ENCODE results near the gene TMEM63C. TPM values are rescaled to one million over a fixed set of nuclear protein-coding genes. Genes with fewer than 3 reads are reported as not detected.
A peak's percentile ranks its signal among the peaks of the same experiment; 100 is the strongest.

Gene TMEM63C
- total RNA-seq, 4 donors from 2014 or later: 0.13 to 4.1 (median 0.54) TPM

- intact Hi-C loops (cut with DNase I): loop anchor here (10.0 kb wide), 1 partner anchor 83 kb away; no protein-coding TSS in a partner anchor
- 59 to 68% methylated on average over 3 of the region's 3 CpGs for WGBS, 2 donors
- no peaks in the 10 kb centered on the region for H3K9me3 ChIP-seq
- no peaks in the 10 kb centered on the region for H3K36me3 ChIP-seq
- H3K27ac ChIP-seq: no peak overlapping the region
- DNase-seq: no peak
- H3K4me3 ChIP-seq (replicated peaks in 1 of 3): no peak overlapping the region
- no peaks in the 10 kb centered on the region for H3K27me3 ChIP-seq
- no peaks in the 10 kb centered on the region for H3K4me1 ChIP-seq
- TF ChIP-seq CTCF (IDR thresholded peaks at IDR 0.05): no peak
- TF ChIP-seq POLR2A (IDR thresholded peaks at IDR 0.05): no peak
Observed at GRCh38 chr14:77217551-77217950, 36.0 kb downstream of the TMEM63C start.

DNA sequence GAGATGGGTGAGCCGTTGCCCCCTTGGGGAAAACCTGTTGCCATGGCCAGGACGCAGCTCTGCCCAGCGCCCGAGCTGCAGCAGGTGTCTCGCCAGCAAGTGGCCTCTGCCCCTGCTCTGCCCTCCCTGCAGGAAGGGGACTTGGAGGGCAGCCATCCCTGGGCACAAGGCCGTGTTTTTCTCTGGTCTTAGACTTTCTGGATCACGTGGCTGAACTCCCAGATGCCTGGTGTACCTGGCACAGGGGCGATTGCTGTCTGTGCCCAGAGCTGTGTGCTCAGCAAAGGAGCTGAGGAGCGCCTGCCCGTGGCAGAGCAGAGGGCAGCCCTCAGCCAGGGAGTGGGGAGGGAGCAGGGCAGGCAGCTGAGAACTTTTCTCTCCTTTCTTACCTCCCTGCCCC lies 38.0 kb downstream of the TMEM63C start:
- intact Hi-C loops (cut with DNase I): loop anchor here (10.0 kb wide), 1 partner anchor 85 kb away; no protein-coding TSS in a partner anchor
- Histone ChIP-seq H3K27me3 (no peaks in the 10 kb centered on the region), H3K9me3 (no peaks in the 10 kb centered on the region), H3K36me3 (no peaks in the 10 kb centered on the region), H3K27ac (no peak overlapping the region), H3K4me1 (no peaks in the 10 kb centered on the region), H3K4me3 (replicated peaks in 1 of 3) (no peak overlapping the region)
- peak; percentile 47 to 53 for DNase-seq
- WGBS, 2 donors: 40 to 41% methylated on average over 7 to 10 of the region's 10 CpGs
- no peak for TF ChIP-seq POLR2A (IDR thresholded peaks at IDR 0.05)
- TF ChIP-seq CTCF (IDR thresholded peaks at IDR 0.05): no peak

GRCh38 chr14:77220246-77221017 lies 38.8 kb downstream of the TMEM63C start:
- WGBS, 2 donors: 60 to 71% methylated on average over 19 to 20 of the region's 24 CpGs
- no peak overlapping the region for H3K4me3 ChIP-seq (replicated peaks in 1 of 3)
- no peaks in the 10 kb centered on the region for H3K9me3 ChIP-seq
- H3K27ac ChIP-seq: no peak overlapping the region
- H3K4me1 ChIP-seq: no peaks in the 10 kb centered on the region
- DNase-seq: no peak
- no peaks in the 10 kb centered on the region for H3K36me3 ChIP-seq
- intact Hi-C loops (cut with DNase I): no loop called here
- no peaks in the 10 kb centered on the region for H3K27me3 ChIP-seq
- TF ChIP-seq POLR2A (IDR thresholded peaks at IDR 0.05): no peak
- TF ChIP-seq CTCF (IDR thresholded peaks at IDR 0.05): no peak

DNA sequence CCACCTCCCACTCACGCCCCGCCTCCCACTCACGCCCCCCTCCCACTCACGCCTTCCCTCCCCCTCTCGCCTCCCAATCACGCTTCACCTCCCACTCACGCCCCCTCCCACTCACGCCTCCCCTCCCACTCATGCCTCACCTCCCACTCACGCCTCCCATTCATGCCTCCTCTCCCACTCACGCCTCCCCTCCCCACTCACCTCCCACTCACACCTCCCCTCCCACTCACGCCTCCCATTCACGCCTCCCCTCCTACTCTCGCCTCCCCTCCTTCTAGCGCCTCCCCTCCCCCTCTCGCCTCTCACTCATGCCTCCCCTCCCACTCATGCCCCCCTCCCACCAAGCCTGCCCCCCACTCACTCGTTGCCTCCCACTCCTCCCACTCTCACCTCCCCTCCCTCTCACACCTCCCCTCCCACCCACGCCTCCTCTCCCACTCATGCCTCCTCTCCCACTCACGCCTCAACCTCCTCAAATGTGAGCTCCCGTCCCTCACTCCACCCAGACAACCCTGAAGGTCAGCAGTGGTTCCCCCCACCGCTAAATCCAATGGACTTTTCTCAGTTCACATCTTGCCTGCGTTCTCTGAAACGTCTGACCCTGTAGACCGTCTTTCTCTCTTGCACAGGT lies 39.8 kb downstream of the TMEM63C start:
- Histone ChIP-seq H3K4me3 (replicated peaks in 1 of 3) (no peak overlapping the region), H3K9me3 (no peaks in the 10 kb centered on the region), H3K27me3 (no peaks in the 10 kb centered on the region), H3K4me1 (no peaks in the 10 kb centered on the region), H3K27ac (no peak overlapping the region), H3K36me3 (no peaks in the 10 kb centered on the region)
- TF ChIP-seq POLR2A (IDR thresholded peaks at IDR 0.05) (no peak), CTCF (IDR thresholded peaks at IDR 0.05) (no peak)
- no peak for DNase-seq
- intact Hi-C loops (cut with DNase I): no loop called here
- 74 to 80% methylated on average over 20 to 23 of the region's 23 CpGs for WGBS, 2 donors

Data from thyroid gland (tissue), 4 donors.